PFSK-1 (cell line): ENCODE data around the gene HS6ST3.

Experiments used
- FOXP2 ChIP-seq: optimal IDR thresholded peaks from 2 replicates; pipeline ENCODE3; 2011; ENCODE audit warnings: borderline replicate concordance, control low read depth, inconsistent platforms; ENCODE audit not compliant: insufficient read depth; ENCODE audit errors: extremely low read length, extremely low read depth
- POLR2AphosphoS5 ChIP-seq: IDR thresholded peaks from 2 replicates; pipeline ENCODE4 v1.6.1; 2012; ENCODE audit warnings: low read depth, mild to moderate bottlenecking, control low read depth, low read length, moderate library complexity
- SIN3A ChIP-seq: IDR thresholded peaks from 2 replicates; pipeline ENCODE4 v1.6.1; 2012; ENCODE audit warnings: mild to moderate bottlenecking, low read length, moderate library complexity, borderline replicate concordance; ENCODE audit not compliant: insufficient read depth
- TAF1 ChIP-seq: IDR thresholded peaks from 2 replicates; pipeline ENCODE4 v1.6.1; 2012; ENCODE audit warnings: low read length, control low read depth, borderline replicate concordance; ENCODE audit not compliant: insufficient read depth
- TF ChIP-seq, protein P1 (sequence below), 2 experiments: IDR thresholded peaks; 2 replicates each; pipeline versions ENCODE4 v1.6.1 to v1.8.0; 2011 to 2012; ENCODE audit warnings: low read depth in 2 of 2, low read length in 2 of 2, control low read depth in 1 of 2, inconsistent platforms in 1 of 2, mild to moderate bottlenecking in 1 of 2, moderate library complexity in 1 of 2; ENCODE audit not compliant: insufficient read depth in 1 of 2

GRCh38 chr13:96539791-96540190 lies 449.9 kb downstream of the HS6ST3 start:
- TF ChIP-seq, protein P1, sequence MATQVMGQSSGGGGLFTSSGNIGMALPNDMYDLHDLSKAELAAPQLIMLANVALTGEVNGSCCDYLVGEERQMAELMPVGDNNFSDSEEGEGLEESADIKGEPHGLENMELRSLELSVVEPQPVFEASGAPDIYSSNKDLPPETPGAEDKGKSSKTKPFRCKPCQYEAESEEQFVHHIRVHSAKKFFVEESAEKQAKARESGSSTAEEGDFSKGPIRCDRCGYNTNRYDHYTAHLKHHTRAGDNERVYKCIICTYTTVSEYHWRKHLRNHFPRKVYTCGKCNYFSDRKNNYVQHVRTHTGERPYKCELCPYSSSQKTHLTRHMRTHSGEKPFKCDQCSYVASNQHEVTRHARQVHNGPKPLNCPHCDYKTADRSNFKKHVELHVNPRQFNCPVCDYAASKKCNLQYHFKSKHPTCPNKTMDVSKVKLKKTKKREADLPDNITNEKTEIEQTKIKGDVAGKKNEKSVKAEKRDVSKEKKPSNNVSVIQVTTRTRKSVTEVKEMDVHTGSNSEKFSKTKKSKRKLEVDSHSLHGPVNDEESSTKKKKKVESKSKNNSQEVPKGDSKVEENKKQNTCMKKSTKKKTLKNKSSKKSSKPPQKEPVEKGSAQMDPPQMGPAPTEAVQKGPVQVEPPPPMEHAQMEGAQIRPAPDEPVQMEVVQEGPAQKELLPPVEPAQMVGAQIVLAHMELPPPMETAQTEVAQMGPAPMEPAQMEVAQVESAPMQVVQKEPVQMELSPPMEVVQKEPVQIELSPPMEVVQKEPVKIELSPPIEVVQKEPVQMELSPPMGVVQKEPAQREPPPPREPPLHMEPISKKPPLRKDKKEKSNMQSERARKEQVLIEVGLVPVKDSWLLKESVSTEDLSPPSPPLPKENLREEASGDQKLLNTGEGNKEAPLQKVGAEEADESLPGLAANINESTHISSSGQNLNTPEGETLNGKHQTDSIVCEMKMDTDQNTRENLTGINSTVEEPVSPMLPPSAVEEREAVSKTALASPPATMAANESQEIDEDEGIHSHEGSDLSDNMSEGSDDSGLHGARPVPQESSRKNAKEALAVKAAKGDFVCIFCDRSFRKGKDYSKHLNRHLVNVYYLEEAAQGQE (IDR thresholded peaks at IDR 0.05; ENCODE audit: insufficient read depth in 1 of 2, low read depth in 2 of 2, low read length in 2 of 2) = no peak
- no peak for TF ChIP-seq SIN3A
- TF ChIP-seq POLR2AphosphoS5 = no peak
- TF ChIP-seq FOXP2 = no peak
- TF ChIP-seq TAF1 = no peak
